Gastrocnemius medialis (tissue), 4 donors: ENCODE results near the gene SVOPL.

Experiments
- CTCF ChIP-seq, 5 experiments: fragments of 450-650 bp in 3 of 5; fragments of 200-600 bp in 2 of 5; sonication (generic) in 2 of 5; IDR thresholded peaks in 4 of 5; conservative IDR thresholded peaks in 1 of 5; 1 replicate in 4 of 5; 2 replicates in 1 of 5; pipeline ENCODE4 v1.5.1; 2016 to 2019; ENCODE audit warnings: antibody characterized with exemption in 5 of 5, mild to moderate bottlenecking in 3 of 5, moderate library complexity in 3 of 5
- POLR2A ChIP-seq, 2 donors: fragments of 450-650 bp; IDR thresholded peaks; one replicate each; pipeline ENCODE4 v1.6.1; 2017; ENCODE audit warnings: antibody characterized with exemption in 2 of 2, mild to moderate bottlenecking in 2 of 2, moderate library complexity in 2 of 2

DNA sequence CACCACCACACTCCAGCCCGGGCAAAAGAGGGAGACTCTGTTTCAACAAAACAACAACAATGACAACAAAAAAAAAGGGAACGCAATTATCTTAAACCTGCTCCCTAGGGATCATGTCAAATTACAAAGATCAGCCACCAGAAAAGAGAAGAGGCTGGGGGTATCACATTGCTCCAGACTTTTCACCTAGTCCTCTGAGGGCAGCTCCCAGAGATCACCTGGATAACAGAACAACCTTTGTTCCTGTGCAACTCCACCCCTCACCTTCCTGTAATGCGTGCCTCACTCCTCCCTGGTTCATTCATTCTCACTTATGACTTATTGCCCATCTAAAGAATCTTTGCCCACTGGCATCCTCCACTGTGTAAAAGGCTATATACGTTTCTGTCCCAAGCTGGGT, 31.8 kb downstream of the SVOPL start:
- TF ChIP-seq POLR2A (IDR thresholded peaks at IDR 0.05), result no peak
- TF ChIP-seq CTCF (IDR thresholded peaks at IDR 0.05 in 4 of 5, conservative IDR thresholded peaks at IDR 0.05 in 1 of 5), result no peak
